K562 (cell line): Measurements from ENCODE around the gene PRC1. TPM values are rescaled to one million over a fixed set of nuclear protein-coding genes. Genes with fewer than 3 reads are reported as not detected.

Source experiments
- BACH1 ChIP-seq: fragments of 200-800 bp; sonication (Bioruptor generic); IDR thresholded peaks from 2 replicates; pipeline ENCODE4 v1.6.1; 2016; ENCODE audit warnings: missing genetic modification characterization, missing compliant biosample characterization
- CXXC5 ChIP-seq: fragments of 250-450 bp; sonication (Bioruptor Pico); IDR thresholded peaks from 2 replicates; pipeline ENCODE4 v1.8.0; 2022; ENCODE audit warnings: inconsistent platforms, mild to moderate bottlenecking, moderate library complexity
- DEAF1 ChIP-seq: fragments of 450-650 bp; formaldehyde crosslinking; IDR thresholded peaks from 2 replicates; pipeline ENCODE4 v1.4.0; 2020; ENCODE audit warnings: mild to moderate bottlenecking, moderate library complexity
- GTF2F1 ChIP-seq: IDR thresholded peaks from 2 replicates; pipeline ENCODE4 v1.6.1; 2011; ENCODE audit warnings: low read depth, low read length, improper control_type of control experiment
- HDAC1 ChIP-seq, 2 experiments: fragments of 450-650 bp; IDR thresholded peaks; 2 replicates each; pipeline ENCODE4 v1.6.1; 2016 to 2017; ENCODE audit warnings: inconsistent platforms in 1 of 2, mild to moderate bottlenecking in 1 of 2, moderate library complexity in 1 of 2
- L3MBTL2 ChIP-seq: fragments of 450-650 bp; IDR thresholded peaks from 2 replicates; pipeline ENCODE4 v1.6.1; 2016; ENCODE audit warnings: mild to moderate bottlenecking, moderate library complexity
- MYNN ChIP-seq, 2 experiments: sonication (generic); formaldehyde crosslinking in 1 of 2; IDR thresholded peaks; 2 replicates each; pipeline versions ENCODE4 v1.5.0 to v1.6.1; 2016 to 2020; ENCODE audit warnings: antibody characterized with exemption in 1 of 2, missing genetic modification reagents in 1 of 2
- PCBP1 ChIP-seq: fragments of 200-400 bp; formaldehyde crosslinking; IDR thresholded peaks from 2 replicates; pipeline ENCODE4 v1.6.1; 2018; ENCODE audit warnings: mild to moderate bottlenecking, low read depth, low read length; ENCODE audit not compliant: poor library complexity, severe bottlenecking
- POLR2G ChIP-seq: fragments of 200-400 bp; formaldehyde crosslinking; IDR thresholded peaks from 2 replicates; pipeline ENCODE4 v1.6.1; 2017; ENCODE audit warnings: low read depth, mild to moderate bottlenecking, antibody characterized with exemption, low read length, moderate library complexity
- PTTG1 ChIP-seq: fragments of 450-650 bp; IDR thresholded peaks from 2 replicates; pipeline ENCODE4 v1.6.1; 2016; ENCODE audit warnings: low read depth, mild to moderate bottlenecking, missing genetic modification characterization, missing compliant biosample characterization
- RAD51 ChIP-seq: fragments of 450-650 bp; IDR thresholded peaks from 2 replicates; pipeline ENCODE4 v1.7.1; 2016; ENCODE audit warnings: low read depth, mild to moderate bottlenecking, borderline replicate concordance
- RFX1 ChIP-seq: fragments of 450-650 bp; IDR thresholded peaks from 2 replicates; pipeline ENCODE4 v1.6.1; 2016; ENCODE audit warnings: mild to moderate bottlenecking, moderate library complexity
- RNF219 ChIP-seq: fragments of 250-450 bp; sonication (Bioruptor Pico); IDR thresholded peaks from 2 replicates; pipeline ENCODE4 v1.5.0; 2022; ENCODE audit warnings: mild to moderate bottlenecking
- SMARCE1 ChIP-seq: fragments of 450-650 bp; IDR thresholded peaks from 2 replicates; pipeline ENCODE4 v1.7.1; 2016; ENCODE audit warnings: mild to moderate bottlenecking
- THRAP3 ChIP-seq: fragments of 450-650 bp; IDR thresholded peaks from 2 replicates; pipeline ENCODE4 v1.6.1; 2016; ENCODE audit warnings: mild to moderate bottlenecking, inconsistent platforms, borderline replicate concordance
- ZBTB11 ChIP-seq, 3 experiments: fragments of 200-800 bp in 1 of 3; fragments of 250-450 bp in 1 of 3; fragments of 450-650 bp in 1 of 3; sonication (Bioruptor Pico) in 1 of 3; sonication (Bioruptor generic) in 1 of 3; formaldehyde crosslinking in 1 of 3; IDR thresholded peaks; 2 replicates each; pipeline versions ENCODE4 v1.6.1 to v1.8.0; 2016 to 2022; ENCODE audit warnings: mild to moderate bottlenecking in 2 of 3, missing genetic modification characterization in 2 of 3, missing compliant biosample characterization in 1 of 3, moderate library complexity in 1 of 3
- ZNF431 ChIP-seq: sonication (generic); formaldehyde crosslinking; IDR thresholded peaks from 2 replicates; pipeline ENCODE4 v1.8.0; 2022; ENCODE audit warnings: mild to moderate bottlenecking, missing genetic modification reagents
- polyA plus RNA-seq, 8 experiments: library from polyadenylated mRNA; depleted of rRNA in 4 of 8; stranded (reverse) in 5 of 8; unstranded in 3 of 8; fragments of >200 nt; fragmentation: Nextera tagmentation in 2 of 8; fragmentation: Illumina TruSeq in 1 of 8; extraction: Ambion mirVana in 2 of 8; extraction: Trizol in 1 of 8; gene quantifications; 2 replicates each; pipeline versions ENCODE4 v1.2.1 to v1.2.3, GENCODE V29; 2011 to 2014; ENCODE audit warnings: inconsistent platforms in 1 of 8, missing spikeins in 1 of 8
- total RNA-seq, 7 experiments: library from RNA; depleted of rRNA in 6 of 7; stranded (reverse); fragments of >200 nt in 6 of 7; fragmentation: Illumina TruSeq in 2 of 7; extraction: Trizol in 2 of 7; gene quantifications; 2 replicates each; pipeline versions ENCODE4 v1.2.1 to v1.2.3, GENCODE V29; 2011 to 2021; ENCODE audit warnings: low replicate concordance in 1 of 7
- TF ChIP-seq, protein P1 (sequence below): sonication (generic); formaldehyde crosslinking; IDR thresholded peaks from 2 replicates; pipeline ENCODE4 v1.8.1; 2023; ENCODE audit warnings: mild to moderate bottlenecking, missing genetic modification reagents

The PRC1 gene
- total and polyA plus RNA-seq, 9 of the 15 experiments (the other 6 are each of a cell fraction or from before 2014, with no cell fraction given) = 156 to 391 (median 240) TPM

DNA sequence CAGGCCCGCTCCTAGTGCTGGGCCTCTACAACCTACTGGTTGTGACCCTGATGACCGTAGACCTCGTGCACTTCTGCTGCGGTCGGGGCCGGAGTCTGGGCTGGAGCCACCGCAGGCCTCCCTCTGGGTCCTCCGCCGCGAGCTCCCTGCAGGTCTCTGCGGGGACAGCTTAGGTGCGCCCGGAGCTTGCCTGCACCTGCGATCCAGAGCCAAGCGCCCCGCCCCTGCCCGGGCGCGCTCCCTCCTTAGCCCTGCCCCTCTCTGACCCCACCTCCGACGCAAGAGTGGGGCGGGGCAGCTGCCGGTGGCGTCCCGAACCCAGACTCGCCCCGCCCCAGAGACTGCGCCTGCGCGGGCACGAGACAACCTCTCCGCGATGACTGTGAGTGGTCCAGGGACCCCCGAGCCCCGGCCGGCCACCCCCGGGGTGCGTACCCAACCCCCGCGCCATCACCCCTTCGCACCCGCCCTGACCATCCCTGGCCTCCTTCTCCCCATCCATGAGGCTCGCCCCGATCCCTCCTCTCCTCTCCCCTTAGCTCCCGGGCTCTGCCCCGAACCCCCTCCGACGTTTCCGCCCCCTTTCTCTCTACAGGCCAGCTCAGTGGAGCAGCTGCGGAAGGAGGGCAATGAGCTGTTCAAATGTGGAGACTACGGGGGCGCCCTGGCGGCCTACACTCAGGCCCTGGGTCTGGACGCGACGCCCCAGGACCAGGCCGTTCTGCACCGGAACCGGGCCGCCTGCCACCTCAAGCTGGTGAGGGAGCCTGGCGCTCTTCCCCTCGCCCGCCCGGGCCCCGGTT is 59.2 kb downstream of the PRC1 start, which contains the start of gene UNC45A (continued):
- TF ChIP-seq RAD51 (no peak), GTF2F1 (no peak), DEAF1 (CRISPR knock-in tag) (no peak), PCBP1 (no peak), PTTG1 (tag) (no peak), CXXC5 (CRISPR knock-in tag) (peak; percentile 44; the same call in 1 of the 2 replicates), THRAP3 (no peak), POLR2G (peak; percentile 74), L3MBTL2 (0 out of 2 replicates have a peak, but pooled peaks have one; percentile 26), MYNN (IDR thresholded peaks at IDR 0.05) (no peak), MYNN (CRISPR knock-in tag; IDR thresholded peaks at IDR 0.05) (no peak), ZNF431 (CRISPR knock-in tag) (no peak), RFX1 (no peak), ZBTB11 (CRISPR knock-in tag; IDR thresholded peaks at IDR 0.05) (no peak), RNF219 (CRISPR knock-in tag) (no peak), SMARCE1 (no peak), BACH1 (tag) (no peak), HDAC1 (IDR thresholded peaks at IDR 0.05) (peak in 1 of 2 experiments; percentile 55; a peak in 2 of 4 replicates)
- TF ChIP-seq, protein P1, sequence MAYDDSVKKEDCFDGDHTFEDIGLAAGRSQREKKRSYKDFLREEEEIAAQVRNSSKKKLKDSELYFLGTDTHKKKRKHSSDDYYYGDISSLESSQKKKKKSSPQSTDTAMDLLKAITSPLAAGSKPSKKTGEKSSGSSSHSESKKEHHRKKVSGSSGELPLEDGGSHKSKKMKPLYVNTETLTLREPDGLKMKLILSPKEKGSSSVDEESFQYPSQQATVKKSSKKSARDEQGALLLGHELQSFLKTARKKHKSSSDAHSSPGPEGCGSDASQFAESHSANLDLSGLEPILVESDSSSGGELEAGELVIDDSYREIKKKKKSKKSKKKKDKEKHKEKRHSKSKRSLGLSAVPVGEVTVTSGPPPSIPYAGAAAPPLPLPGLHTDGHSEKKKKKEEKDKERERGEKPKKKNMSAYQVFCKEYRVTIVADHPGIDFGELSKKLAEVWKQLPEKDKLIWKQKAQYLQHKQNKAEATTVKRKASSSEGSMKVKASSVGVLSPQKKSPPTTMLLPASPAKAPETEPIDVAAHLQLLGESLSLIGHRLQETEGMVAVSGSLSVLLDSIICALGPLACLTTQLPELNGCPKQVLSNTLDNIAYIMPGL (CRISPR knock-in tag) = no peak
